IPS-NIHi7 (cell line): ENCODE data around the gene UROC1.

Experiments used
- DNase-seq: peaks from one replicate; pipeline ENCODE4 v3.0.0; 2012; ENCODE audit warnings: mixed read lengths; ENCODE audit errors: extremely low spot score

Gene UROC1

GRCh38 chr3:126478581-126479310, 38.8 kb downstream of the UROC1 start:
- DNase-seq: no peak

GRCh38 chr3:126477061-126477380, 40.6 kb downstream of the UROC1 start:
- peak; percentile 43 for DNase-seq

- peak; percentile 37 for DNase-seq
Observed at GRCh38 chr3:126476166-126477060, 41.2 kb downstream of the UROC1 start.

GRCh38 chr3:126475413-126476114, 42.0 kb downstream of the UROC1 start, which contains the start of gene ZXDC:
ZXDC (minus strand) TSS chr3:126475891; CDS start chr3:126475865, 26 bp downstream.
- DNase-seq: peak; percentile 100

GRCh38 chr3:126474498-126475412, 42.8 kb downstream of the UROC1 start:
- peak; percentile 37 for DNase-seq

GRCh38 chr3:126473292-126474168, 44.0 kb downstream of the UROC1 start:
- no peak for DNase-seq

GRCh38 chr3:126472277-126473006, 45.1 kb downstream of the UROC1 start:
- no peak for DNase-seq

GRCh38 chr3:126469479-126469878, 48.1 kb downstream of the UROC1 start:
- DNase-seq: no peak

- DNase-seq: no peak
Observed at GRCh38 chr3:126468028-126468891, 49.3 kb downstream of the UROC1 start.

- DNase-seq: no peak
Observed at GRCh38 chr3:126467611-126467955, 50.0 kb downstream of the UROC1 start.

- DNase-seq: no peak
Observed at GRCh38 chr3:126466886-126467610, 50.5 kb downstream of the UROC1 start.

- no peak for DNase-seq
Observed at GRCh38 chr3:126465928-126466544, 51.5 kb downstream of the UROC1 start.

GRCh38 chr3:126464997-126465396, 52.6 kb downstream of the UROC1 start:
- no peak for DNase-seq

GRCh38 chr3:126464494-126464893, 53.1 kb downstream of the UROC1 start:
- DNase-seq: no peak

- no peak for DNase-seq
Observed at GRCh38 chr3:126464093-126464492, 53.5 kb downstream of the UROC1 start.

- DNase-seq: no peak
Observed at GRCh38 chr3:126463521-126463920, 54.1 kb downstream of the UROC1 start.

GRCh38 chr3:126461450-126462070, 56.0 kb downstream of the UROC1 start:
- DNase-seq: no peak
